Activated CD4-positive, alpha-beta T cell treated with anti-CD3 and anti-CD28 coated beads, Interleukin-2, amount 50 U/mL, for 1 hour (primary cell): ENCODE measurements around the gene HINFP.

ENCODE experiments used
- DNase-seq: peaks from one replicate; pipeline ENCODE4 v3.0.0-alpha.2; 2020

Gene HINFP, protein sequence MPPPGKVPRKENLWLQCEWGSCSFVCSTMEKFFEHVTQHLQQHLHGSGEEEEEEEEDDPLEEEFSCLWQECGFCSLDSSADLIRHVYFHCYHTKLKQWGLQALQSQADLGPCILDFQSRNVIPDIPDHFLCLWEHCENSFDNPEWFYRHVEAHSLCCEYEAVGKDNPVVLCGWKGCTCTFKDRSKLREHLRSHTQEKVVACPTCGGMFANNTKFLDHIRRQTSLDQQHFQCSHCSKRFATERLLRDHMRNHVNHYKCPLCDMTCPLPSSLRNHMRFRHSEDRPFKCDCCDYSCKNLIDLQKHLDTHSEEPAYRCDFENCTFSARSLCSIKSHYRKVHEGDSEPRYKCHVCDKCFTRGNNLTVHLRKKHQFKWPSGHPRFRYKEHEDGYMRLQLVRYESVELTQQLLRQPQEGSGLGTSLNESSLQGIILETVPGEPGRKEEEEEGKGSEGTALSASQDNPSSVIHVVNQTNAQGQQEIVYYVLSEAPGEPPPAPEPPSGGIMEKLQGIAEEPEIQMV

DNA sequence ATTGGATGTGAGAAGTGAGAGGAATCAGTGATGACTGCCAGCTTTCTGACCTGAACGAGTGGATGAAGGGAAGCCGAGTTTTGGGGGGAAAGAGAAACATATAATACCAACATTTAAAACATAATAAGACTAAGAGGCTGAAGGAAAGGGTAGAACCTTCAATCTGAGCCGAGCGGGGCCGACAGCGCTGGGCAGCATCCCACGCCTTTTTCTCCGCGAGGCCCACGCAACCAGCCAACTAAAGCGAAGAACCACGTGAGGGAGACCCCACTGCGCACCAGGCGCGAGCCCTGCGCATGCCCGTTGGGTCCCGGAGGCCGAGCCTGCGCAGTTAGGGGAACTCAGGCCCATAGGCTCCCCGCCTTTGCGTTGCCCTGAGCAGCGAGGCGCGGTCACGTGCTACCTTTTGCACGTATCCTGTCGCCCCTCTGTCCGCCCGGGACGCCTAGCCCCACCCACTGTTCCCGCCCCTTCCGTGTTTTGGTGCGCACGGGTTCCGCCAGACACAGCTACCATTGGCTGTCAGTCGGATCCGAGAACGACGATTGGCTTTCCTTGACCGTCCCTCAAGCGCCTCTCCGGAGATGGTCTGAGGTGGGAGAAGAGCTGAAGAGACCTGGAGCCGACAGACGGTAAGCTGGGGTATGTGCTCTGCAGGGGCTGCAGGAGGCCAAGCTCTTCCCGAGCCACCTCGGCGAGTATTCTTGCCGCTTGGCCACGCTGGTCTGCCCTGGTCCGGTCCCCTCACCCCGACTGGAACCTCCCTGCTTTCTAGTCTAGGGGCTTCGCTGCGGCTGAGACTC is at the start of gene HINFP:
TSS of gene HINFP (plus strand) at position 573 of the 803 bp plus-strand sequence. CDS start 5,365 bp downstream, outside the sequence.
- DNase-seq: peak; percentile 100

DNA sequence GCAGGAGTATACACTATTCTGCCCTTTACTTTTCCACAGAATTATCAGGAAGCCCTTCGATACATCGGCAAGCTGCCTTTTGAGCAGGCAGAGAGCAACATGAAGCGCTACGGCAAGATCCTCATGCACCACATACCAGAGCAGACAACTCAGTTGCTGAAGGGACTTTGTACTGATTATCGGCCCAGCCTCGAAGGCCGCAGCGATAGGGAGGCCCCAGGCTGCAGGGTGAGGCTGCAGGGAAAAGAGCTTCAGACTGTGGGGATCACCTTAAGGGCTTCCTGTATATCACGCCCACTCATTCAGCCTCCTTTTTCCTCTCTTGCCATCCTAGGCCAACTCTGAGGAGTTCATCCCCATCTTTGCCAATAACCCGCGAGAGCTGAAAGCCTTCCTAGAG is 43.5 kb upstream of the HINFP start:
- no peak for DNase-seq

DNA sequence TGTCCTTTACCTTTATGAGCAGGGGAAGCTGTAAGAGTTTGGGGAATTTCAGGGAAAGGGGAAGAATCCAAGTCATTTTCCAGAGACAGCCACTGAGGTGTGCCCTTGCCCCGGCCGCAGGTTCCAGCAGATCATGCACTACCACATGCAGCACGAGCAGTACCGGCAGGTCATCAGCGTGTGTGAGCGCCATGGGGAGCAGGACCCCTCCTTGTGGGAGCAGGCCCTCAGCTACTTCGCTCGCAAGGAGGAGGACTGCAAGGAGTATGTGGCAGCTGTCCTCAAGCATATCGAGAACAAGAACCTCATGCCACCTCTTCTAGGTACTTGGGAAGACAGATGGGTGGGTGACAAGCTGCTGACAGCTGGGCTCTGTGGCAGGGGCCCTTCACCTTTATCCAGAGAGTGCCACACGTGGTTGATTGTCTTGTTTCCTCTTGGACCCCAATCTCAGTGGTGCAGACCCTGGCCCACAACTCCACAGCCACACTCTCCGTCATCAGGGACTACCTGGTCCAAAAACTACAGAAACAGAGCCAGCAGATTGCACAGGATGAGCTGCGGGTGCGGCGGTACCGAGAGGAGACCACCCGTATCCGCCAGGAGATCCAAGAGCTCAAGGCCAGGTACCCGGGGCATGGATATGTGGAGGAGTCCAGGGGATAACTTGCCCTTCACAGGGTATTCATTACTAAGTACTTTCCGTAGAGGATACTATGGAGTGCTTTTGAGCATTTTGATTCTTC is 42.5 kb upstream of the HINFP start:
- no peak for DNase-seq

DNA sequence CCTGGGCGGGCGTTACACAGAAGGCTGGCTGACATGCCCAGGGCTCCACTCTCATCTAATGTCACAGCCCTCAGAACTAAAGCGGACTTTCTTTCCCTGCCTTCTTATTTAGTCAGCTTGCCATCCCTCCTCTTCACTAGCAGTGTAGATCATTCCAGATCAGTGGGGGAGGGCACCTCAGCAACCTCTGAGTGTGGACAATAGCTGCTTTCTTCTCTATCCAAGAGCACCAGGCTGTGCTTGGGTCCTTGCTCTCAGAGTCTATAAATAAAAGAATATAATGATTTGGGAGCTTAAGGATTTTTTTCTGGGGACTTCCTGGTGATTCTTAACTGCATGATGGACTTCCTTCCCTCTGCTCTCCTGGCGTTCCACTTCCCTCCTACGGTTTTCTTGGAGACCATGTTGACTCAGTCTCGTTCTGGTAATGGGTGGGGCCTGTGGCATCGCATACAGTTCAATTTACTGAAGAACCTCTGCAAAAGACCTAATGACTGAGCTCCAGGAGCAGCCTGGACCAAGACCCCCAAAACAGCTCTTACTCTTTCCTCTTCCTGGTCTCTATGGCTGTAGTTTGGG is 39.6 kb upstream of the HINFP start:
- DNase-seq: no peak

DNA sequence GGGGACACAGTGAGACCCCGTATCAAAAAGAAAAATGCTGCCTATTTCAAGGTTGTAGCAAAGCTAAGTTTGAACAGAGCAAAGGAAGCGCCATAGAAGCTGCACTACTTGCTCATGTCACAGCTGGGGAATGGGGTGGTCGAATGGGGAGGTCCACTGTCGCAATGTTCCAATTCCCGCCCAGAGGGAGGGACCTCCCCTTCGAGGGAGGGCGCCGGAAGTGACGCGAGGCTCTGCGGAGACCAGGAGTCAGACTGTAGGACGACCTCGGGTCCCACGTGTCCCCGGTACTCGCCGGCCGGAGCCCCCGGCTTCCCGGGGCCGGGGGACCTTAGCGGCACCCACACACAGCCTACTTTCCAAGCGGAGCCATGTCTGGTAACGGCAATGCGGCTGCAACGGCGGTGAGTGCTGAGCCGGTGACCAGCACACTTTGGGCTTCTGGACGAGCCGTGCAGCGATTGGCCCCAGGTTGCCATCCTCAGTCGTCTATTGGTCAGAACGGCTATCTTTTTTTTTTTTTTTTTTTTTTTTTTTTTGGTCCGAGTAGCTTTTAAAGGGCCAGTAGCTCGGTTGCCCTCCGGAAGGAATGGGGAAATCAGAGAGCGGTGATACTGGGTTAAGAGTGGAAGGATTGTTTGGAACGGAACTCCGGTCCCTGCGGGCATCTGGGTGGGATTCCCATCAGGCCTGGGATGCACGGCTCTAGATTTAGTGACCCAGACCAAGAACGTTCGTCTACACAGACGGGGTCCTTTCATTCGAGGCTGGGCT is 36.5 kb upstream of the HINFP start, which contains the start of gene HMBS:
TSS of gene HMBS (plus strand) at position 219 of the 774 bp plus-strand sequence. CDS start at position 372, 153 bp downstream.
- DNase-seq: peak; percentile 84

DNA sequence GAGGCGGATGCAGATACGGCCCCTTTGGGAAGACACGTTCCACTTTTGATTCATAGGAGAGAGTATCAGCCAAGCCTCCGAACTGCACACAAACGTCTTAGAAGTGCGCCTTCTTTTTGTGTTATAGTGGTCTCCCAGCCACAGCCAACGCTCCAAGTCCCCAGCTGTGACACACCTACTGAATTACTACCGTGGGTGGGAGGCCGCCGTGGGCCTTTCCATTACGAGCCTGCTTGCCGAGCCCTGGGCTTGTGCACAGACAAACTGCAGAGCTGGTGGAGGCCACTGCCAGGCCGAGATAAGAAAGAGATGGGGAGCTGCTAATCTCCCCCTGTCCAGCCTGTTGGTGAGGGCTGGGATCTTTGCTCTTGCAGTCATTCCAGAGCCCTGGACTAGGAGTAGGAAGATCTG is 35.9 kb upstream of the HINFP start:
- peak; percentile 23 for DNase-seq

DNA sequence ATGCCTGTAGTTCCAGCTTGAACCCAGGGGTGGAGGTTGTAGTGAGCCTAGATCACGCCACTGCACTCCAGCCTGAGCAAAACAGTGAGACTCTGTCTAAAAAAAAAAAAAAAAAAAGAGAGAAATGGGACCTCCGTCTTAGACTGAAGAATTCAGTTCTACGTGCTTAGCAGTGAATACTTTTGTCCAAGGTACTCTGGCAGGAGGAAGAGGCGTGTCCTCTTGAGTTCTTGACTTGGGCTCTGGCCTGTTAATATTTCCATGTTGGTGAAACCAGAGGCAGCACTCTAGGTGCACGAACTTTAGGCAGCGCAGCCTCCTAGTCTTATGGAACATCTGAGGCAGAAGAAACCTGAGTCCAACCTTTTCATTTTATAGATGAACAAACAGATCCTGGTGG is 34.3 kb upstream of the HINFP start:
- DNase-seq: no peak

DNA sequence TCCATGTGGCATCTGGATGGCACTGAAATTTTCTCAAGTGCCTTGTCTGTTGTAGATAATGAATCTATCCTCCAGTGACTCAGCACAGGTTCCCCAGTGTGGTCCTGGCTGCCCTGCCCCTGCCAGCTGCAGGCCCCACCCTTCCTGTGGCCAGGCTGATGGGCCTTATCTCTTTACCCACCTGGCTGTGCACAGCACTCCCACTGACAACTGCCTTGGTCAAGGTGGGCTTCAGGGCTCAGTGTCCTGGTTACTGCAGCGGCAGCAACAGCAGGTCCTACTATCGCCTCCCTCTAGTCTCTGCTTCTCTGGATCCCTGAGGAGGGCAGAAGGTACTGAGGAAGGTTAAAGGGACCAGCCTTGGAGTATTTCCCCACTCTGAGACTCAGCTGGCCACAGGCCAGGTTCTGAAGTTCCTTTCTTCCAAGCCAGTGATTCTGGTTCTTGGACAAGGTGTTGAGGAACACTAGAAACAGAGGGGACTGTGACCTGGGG is 33.6 kb upstream of the HINFP start:
- no peak for DNase-seq

DNA sequence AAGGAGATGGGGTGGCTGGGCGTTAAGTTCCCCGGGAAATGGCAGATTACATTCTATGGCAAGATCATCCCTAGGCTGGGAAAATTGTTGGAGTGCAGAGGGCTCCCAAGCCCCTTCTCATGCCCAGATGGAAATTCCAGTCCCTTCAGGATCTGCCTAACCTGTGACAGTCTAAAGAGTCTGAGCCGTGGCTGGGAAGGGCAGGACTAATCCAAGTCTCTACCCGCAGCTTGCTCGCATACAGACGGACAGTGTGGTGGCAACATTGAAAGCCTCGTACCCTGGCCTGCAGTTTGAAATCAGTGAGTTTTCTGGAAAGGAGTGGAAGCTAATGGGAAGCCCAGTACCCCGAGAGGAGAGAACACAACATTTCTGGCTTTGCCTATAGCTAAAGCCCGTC is 33.0 kb upstream of the HINFP start:
- DNase-seq: no peak

DNA sequence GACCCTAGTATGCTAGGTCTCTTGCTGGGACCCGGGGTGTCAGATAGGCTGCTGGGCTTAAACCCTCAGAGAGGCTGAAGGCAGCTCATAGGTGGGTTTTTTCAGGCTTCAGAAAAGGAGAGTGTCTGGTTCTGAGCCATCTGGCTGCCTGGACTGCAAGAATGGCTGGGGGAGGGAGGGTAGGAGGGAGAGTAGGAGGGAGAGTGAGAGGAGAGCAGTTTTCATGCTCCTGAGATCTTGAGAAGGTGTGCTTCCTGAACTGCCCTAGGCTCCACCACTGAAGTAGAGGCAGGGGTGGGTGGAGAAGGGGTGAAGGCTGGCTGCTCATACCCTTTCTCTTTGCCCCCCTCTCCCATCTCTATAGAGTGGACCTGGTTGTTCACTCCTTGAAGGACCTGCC is 32.1 kb upstream of the HINFP start:
- DNase-seq: no peak

DNA sequence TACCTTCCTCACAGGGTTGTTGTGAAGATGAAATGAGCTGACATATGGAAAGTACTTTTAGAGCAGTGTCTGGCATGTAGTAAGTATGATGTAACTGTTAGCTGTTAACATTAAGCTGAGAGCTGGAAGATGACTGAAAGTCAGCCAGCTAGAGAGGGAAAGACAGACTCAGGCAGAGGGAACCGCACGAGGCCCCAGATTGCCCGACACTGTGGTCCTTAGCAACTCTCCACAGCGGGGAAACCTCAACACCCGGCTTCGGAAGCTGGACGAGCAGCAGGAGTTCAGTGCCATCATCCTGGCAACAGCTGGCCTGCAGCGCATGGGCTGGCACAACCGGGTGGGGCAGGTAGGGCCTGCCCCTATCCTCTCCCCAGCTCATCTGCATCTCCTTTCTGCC is 30.2 kb upstream of the HINFP start:
- no peak for DNase-seq

DNA sequence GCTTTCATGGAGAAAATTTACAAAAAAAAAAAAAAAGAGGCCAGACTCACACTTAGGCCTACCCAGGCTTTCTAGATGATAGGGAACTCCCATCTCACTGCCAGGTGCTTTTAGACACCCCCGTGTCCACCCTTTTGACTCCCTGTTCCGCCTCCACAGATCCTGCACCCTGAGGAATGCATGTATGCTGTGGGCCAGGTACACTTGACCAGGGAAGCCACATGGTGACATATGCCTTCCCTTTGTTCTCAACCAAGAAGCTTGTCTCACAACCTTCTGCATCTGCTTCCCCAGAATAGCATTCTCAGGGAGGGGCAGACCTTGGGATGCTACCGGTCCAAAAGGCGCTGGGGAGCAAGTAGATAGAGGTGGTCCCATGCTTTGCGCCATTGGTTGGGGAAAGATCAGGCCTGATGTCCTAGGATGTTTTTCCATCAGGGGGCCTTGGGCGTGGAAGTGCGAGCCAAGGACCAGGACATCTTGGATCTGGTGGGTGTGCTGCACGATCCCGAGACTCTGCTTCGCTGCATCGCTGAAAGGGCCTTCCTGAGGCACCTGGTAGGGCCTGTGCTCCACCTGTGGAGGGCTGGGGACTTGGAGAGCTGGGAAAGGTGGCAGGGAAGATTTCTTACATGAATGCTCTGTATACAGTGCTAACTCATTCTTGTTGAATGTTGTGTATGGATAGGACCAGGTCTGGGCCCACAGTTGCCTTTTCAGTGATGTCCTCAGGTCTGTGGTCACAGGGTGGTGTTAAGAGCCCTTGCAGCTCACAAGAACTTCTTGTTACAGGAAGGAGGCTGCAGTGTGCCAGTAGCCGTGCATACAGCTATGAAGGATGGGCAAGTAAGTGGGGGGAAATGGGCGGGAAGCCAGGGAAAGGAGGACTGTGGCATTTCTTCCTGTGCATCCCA is 29.2 kb upstream of the HINFP start:
- no peak for DNase-seq

DNA sequence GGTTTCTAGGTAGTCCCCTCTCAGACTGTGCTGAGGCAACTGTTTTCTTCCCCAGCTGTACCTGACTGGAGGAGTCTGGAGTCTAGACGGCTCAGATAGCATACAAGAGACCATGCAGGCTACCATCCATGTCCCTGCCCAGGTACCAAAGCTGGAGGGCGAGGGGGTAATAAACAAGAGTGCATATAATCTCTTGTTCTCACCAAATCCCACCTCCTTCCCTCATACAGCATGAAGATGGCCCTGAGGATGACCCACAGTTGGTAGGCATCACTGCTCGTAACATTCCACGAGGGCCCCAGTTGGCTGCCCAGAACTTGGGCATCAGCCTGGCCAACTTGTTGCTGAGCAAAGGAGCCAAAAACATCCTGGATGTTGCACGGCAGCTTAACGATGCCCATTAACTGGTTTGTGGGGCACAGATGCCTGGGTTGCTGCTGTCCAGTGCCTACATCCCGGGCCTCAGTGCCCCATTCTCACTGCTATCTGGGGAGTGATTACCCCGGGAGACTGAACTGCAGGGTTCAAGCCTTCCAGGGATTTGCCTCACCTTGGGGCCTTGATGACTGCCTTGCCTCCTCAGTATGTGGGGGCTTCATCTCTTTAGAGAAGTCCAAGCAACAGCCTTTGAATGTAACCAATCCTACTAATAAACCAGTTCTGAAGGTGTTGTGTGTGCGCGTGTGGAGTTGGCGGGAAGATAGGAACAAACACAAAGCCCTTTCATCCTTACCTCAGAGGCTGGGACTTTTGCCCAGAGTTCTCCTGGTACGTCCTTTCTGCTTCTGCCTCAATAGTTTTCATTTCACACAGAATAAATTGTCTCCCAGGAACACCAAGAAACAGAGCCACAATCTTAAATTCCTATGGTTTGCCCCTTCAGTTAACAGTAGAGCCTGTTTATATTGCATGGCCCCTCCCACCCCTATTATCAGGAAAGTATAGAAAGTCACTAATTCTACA is 28.2 kb upstream of the HINFP start:
- no peak for DNase-seq

DNA sequence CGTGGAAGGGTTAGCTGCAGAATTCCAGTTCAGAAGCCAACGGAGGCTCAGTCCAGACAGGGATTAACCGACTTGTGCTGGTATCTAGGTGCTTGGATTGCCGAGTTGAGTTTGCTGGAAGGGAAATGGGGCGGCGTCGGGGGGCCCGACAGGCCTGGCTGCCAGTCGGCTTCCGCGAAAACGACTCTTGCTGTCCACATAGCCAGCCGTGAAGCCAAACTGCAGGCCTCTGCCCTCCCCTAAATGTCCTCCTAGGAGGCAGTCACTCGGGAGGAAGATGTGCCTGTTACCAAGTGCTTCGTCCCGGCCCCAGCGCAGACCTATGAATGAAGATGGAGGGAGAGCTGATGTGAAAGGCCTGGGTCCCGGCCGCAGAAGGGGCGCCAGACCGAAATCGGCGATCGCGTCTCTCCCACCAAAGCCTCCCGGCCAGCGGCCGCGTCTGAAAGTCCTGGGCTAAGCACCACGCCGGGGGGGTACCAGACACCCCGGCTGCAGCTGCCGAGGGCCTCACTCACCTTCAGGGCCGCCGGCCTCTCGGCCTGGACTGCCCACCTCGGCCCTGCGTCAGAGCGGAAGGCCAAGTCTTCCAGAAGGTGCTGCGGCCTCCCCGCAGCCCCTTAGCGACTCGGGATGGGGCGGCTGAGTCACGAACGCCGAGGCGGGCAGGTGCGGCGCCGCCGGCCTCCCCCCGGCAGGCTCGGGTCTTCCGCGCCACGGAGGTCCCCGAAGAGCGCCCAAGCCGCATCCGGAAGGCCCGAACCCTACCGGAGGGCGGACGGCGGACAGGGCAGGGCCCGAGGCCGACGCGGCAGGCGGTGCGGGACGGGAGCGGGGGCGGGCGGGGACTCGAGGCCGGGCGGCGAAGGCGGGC is 27.2 kb upstream of the HINFP start:
- DNase-seq: peak; percentile 41

DNA sequence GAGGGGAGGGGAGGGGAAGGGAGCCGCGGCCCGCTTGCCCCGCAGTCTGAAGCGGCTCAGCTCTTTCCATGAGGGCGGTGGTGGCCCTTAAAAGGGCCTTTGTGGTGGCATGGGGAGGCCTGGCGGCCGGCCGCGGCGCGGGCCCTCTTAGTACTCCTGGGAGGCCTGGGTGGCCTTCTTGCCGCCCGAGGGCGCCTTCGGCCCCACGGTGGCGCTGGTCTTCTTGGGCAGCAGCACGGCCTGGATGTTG is 26.6 kb upstream of the HINFP start:
- DNase-seq: peak; percentile 48

DNA sequence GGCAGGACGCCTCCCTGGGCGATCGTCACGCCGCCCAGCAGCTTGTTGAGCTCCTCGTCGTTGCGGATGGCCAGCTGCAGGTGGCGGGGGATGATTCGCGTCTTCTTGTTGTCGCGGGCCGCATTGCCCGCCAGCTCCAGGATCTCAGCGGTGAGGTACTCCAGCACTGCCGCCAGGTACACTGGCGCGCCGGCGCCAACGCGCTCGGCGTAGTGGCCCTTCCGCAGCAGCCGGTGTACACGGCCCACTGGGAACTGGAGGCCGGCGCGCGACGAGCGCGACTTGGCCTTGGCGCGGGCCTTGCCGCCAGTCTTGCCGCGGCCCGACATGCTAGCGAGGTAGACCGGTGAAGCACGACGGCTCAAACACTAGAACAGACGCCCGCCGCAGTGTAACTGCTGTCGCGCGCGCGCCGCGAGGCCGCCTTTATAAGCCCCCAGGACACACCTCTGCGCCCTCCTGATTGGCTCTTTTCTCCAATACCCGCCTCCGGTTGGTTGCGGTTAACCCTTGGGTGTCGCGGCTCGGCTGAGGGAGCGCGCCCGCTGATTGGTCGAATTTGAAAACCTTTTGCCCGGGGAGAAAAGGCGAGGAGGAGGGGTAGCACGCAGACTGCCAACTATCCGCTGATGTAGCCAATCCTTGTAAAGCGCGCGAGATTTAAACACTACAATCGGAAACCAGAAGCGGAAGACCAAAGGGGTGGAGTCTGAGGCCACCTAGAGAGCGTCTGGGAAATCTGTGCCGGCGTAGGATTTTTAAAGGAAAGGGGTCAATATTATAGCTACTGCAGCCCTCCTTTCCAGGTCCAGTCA is 26.1 kb upstream of the HINFP start:
- DNase-seq: peak; percentile 98

DNA sequence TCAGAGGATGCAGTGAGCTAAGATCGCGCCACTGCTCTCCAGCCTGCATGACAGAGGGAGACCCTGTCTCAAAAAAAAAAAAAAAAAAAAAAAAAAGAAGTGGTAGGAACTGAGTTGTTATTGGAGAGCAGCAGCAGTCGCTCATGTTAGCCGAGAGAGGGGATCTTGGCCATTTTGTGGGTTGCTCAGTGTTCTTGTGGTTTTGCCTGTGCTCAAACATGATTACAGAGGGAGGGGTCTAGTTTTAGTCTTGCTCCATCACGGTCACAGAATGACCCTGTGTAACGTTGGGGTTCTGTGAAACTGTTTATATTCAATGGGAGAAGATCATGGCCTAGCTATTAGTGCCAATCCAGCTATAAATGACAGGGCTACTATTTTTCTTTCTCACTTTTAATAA is 21.7 kb upstream of the HINFP start:
- no peak for DNase-seq
